GM18951 (cell line): Measurements from ENCODE around the gene SETD6.
"Not testable (repeated sequence)": the region's sequence is repeated elsewhere in the genome, so short reads cannot be mapped to it uniquely, and the experiment has no call there.

Experiments
- POLR2A ChIP-seq: IDR thresholded peaks from 4 replicates; pipeline ENCODE4 v1.6.1; 2011; ENCODE audit warnings: mild to moderate bottlenecking; ENCODE audit not compliant: insufficient read length, insufficient read depth; ENCODE audit errors: extremely low read depth
- in situ Hi-C: fragments of 300-500 bp; cut with MboI; formaldehyde crosslinking; loops from one replicate; pipeline ENCODE4 v1.12.0; 2022; ENCODE audit warnings: low sequenced_read_pairs, mixed read lengths, inconsistent platforms; ENCODE audit not compliant: unreplicated experiment

The SETD6 gene

GRCh38 chr16:58551496-58551895 is 36.2 kb downstream of the SETD6 start:
- in situ Hi-C loops: no loop called here
- TF ChIP-seq POLR2A: no peak

- no peak for TF ChIP-seq POLR2A
- in situ Hi-C loops: no loop called here
Measured at GRCh38 chr16:58556678-58557077, 41.4 kb downstream of the SETD6 start.

GRCh38 chr16:58563235-58563634 is 47.9 kb downstream of the SETD6 start:
- in situ Hi-C loops: no loop called here
- no peak for TF ChIP-seq POLR2A

DNA sequence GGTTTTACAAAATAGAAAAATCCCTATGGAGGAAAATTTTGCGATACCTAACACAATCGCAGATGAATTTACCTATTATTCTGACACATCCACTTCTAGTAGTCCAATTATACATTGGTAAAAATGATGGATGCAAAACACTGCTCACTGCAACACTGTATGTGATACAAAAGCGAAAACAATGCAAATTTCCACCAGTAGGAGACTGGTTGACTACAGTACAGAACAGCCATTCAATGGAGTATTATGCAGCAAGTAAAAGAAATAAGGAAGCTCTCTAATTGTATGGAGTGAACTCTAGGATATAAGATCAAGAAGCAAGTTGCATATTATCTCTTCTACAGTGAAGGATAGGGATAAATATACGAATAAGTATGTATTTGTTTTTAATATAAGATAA is 48.5 kb downstream of the SETD6 start:
- in situ Hi-C loops: no loop called here
- no peak for TF ChIP-seq POLR2A

GRCh38 chr16:58565697-58566096 is 50.4 kb downstream of the SETD6 start:
- in situ Hi-C loops: not testable (repeated sequence)
